ENCODE data around the gene TRPM3.

Gene TRPM3

DNA sequence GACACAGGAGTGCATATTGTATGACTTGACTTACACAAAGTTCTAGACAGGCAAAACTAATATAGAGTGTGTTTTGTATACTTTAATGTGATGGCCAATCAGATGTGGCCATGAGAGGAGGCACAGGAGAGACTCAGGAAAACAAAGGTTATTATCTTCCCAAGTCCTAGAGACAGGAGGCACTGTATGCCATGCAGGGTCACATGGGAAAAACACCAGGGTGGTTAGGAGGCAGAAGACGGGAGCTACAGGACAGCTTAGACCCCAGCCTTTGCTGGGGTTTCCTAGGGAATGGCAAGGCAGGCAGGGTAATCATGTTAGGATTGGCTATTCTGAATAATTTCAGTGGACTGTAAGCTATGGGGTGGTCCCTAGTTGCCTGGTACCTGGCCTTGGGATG lies 16.2 kb downstream of the TRPM3 start:
- in situ Hi-C loops (cut with MboI; ENCODE audit: low sequenced_read_pairs): no loop called here

GRCh38 chr9:71098801-71099200 lies 22.6 kb downstream of the TRPM3 start:
- in situ Hi-C loops (cut with MboI; ENCODE audit: low sequenced_read_pairs): no loop called here

DNA sequence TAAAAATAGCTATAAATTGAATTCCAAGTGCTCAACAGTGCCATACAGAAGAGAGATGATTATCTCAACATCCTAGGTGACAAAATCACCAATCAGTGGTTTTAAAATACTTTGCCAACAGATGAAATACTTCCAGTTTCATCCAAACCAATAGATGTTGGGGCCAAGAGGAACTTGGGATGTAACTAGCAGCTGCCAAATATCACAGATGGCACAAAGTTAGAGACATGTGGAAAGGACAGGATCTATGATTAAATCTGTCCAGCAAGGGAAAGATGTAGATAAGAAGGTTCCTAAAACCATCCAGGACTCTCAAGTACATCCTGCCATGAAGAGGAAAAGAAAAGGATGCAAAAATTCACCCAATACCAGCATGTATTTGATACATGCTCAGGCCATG lies 23.8 kb downstream of the TRPM3 start:
- in situ Hi-C loops (cut with MboI; ENCODE audit: low sequenced_read_pairs): no loop called here

- in situ Hi-C loops (cut with MboI; ENCODE audit: low sequenced_read_pairs): no loop called here
These were observed 24.9 kb downstream of the TRPM3 start for GRCh38 chr9:71096421-71097108.

DNA sequence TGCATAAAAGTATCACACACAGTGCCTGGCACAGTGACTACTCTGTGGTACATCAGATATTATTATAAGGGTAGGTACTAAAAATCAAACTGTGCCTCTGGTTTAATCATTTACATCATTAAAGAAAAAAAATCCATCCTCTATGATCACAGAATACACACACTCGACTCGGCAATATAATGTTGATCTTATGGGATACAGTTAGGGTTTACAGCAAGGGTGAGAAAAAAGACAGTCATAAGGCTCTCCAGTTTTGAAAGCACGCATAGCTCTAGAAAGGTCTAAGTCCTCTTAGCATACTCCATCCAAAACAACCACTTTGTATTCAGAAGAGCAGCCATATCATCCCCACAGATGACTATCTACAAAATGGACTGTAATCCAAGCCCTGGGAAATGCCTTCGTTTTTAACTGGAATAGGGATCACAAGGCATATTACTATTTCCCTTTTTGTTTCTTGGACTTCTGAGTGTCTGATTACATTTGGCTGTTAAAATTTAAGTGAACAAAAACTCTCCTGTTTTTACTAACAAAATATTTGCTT lies 26.6 kb downstream of the TRPM3 start:
- in situ Hi-C loops (cut with MboI; ENCODE audit: low sequenced_read_pairs): no loop called here

GRCh38 chr9:71090896-71091295 lies 30.5 kb downstream of the TRPM3 start:
- in situ Hi-C loops (cut with MboI; ENCODE audit: low sequenced_read_pairs): no loop called here

DNA sequence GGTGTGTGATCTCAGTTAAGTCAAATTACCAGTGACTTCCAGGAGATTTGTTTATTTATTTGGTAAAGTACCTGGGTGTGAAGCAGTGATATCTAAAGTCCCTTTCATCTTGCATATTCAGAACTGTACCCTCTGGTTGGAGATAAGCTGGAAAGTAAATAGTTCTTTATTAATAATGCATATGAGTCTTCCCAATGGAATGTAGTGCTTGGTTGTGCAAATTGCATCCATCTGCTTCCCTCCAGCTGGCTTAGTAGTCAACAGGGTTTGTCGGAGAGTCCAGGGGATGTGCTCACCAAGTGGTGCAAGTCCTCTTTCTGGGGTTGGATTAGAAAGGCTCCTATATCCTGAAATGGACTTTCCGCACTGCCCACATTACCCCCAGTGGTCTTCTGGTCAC lies 42.0 kb downstream of the TRPM3 start:
- in situ Hi-C loops (cut with MboI; ENCODE audit: low sequenced_read_pairs): no loop called here

GRCh38 chr9:71076096-71076495 lies 45.3 kb downstream of the TRPM3 start:
- in situ Hi-C loops (cut with MboI; ENCODE audit: low sequenced_read_pairs): no loop called here

DNA sequence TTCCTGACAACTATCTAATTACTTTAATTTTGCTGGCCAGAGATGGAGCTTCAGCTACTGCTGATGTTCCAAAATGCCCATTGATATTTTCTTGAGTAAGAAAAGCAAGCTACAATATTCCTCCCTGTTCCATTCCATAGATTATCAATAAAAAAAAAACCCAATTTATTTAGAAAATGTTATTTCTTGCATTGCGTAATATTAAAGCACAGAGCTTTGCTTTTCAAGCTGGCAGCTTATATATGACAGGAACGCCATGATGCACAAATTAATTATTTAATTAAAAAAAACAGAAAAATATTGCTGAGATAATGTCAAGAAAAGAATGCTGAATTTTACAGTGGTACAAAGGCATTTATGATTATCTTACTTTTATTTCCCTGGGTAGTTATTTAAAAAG lies 47.9 kb downstream of the TRPM3 start:
- in situ Hi-C loops (cut with MboI; ENCODE audit: low sequenced_read_pairs): no loop called here

DNA sequence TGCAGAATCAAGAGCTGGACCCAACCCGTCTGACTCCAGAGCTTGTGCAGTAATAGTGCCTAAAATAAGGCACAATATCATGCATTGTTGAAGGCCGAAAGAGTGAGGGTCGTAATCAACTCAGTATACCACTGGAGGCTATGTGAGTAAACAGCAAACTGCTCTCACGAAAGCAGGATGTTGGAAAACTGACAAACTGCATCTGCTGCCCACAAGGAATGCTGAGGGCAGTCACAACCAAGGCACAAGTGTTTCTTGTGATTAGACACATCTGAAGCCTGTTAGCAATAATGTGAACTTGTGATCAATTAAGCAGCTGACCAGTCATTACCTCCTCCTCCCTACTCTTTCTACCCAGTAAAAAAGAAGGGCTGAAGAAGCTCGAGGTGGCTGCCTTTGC lies 48.8 kb downstream of the TRPM3 start:
- in situ Hi-C loops (cut with MboI; ENCODE audit: low sequenced_read_pairs): no loop called here

DNA sequence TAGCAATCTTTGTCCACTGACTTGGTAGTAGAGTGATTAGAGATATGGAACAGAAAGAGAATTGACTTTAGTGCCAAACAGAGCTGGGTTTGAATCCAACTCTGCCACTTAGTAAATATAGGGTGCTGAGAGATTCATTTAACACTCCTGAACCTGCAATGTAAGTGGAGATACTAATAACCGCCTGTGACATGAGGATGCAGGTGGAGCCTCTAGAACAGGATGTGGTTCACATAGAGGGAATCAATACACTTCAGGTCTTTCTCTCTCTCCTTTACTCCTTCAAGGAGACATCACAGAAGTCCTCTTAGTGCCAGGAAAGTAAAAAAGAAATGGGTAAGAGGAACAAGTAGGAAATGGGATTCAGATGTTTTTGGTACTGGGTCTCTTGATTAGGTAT lies 49.8 kb downstream of the TRPM3 start:
- in situ Hi-C loops (cut with MboI; ENCODE audit: low sequenced_read_pairs): no loop called here

- in situ Hi-C loops (cut with MboI; ENCODE audit: low sequenced_read_pairs): no loop called here
These were observed 62.8 kb downstream of the TRPM3 start for GRCh38 chr9:71058660-71059059.

DNA sequence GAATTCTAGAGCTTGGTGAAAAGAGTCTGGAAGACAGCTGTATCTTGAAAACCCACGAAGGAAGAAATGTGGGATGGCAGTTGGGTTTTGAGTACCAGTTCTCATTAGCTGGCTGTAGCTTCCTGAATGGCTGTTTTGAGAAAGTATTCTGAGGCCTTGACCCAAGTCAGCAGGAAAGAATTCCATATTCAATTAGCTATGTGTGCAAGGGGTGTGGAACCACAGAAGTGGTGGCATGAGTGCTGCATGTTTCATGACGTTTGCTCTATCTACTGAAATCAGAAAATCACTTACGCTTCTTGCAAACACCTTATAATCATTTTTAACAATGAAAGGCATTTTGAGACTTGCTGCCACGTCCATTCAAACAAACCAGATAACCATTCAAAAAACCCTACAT lies 69.1 kb downstream of the TRPM3 start:
- in situ Hi-C loops (cut with MboI; ENCODE audit: low sequenced_read_pairs): no loop called here

DNA sequence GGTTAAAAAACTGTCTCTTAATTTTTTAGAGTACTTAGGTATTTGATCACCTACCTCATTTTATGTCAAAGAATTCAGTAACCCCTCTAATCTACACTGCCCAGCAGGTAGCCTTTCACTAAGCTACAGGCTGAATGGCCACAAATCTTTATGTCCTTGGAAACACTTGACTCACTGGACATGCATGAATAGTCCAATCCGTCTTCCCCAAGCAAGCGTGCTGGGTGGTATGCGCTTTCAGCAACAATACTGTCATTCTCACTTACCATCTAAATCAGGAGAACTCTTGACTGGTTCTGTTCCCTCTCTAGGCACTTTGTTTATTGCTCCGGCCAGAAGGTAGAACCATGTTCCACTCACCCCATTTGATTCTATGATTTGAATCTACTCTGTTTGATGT lies 73.1 kb downstream of the TRPM3 start:
- in situ Hi-C loops (cut with MboI; ENCODE audit: low sequenced_read_pairs): no loop called here

DNA sequence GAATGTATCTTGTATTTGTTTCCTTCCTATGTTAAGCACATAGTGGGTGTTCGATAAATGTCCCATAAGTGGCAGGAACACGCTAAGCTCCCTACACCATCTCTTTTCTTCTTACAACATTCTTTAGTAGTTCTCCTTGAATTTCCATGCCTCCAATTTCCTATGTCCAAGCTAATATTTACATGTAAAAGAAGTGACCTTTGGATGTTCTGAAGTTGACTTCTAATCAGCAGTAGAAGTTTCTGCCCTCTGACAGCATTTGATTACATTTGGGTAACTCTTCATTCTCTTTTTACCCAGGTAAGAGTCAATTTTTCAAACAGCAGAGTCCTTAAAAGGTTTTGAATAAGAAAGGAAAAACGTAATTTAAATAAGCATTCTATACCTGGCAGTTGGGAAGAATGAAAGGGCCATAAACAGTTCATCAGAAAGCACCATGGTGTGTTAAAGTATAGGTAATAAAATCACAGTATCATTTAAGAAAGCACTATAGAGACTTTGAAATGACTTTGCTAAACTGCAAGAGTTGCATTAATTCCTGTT lies 78.9 kb downstream of the TRPM3 start:
- in situ Hi-C loops (cut with MboI; ENCODE audit: low sequenced_read_pairs): no loop called here

DNA sequence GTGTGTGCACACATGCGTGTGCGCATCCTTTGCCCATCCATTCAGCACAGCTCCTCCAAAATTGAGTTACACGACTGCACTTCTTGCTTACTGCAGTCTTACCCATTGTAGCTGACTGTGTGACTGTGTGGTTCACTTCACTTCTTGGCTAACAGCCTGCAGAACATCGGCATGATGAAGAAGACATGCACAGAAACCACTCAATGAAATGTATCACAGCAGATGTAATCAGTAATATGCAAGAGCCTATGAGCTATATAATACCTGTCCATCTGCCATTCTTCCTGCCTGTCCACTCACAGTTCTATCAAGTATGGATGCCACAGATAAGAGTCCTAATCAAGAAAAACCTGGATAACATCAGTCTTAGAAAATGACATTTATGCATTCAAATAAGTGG lies 83.9 kb downstream of the TRPM3 start:
- in situ Hi-C loops (cut with MboI; ENCODE audit: low sequenced_read_pairs): no loop called here

DNA sequence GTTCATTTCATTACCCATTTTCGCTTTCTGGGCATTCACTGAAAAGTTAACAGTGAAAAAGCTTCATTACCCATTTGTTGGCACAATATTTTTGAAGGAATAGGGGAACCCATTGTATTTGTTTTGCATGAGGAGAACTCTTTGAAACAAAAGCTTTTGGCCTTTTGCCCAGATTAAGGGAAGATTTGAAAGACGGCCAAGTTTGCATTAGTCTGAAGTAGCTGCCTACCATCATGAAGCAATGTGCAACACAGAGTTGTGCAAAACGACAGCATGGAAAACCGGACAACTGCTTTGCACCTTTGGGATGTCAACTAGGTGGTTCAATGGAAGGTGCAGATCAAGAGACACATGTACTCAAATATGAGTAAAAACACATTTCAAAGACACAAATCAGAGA lies 84.9 kb downstream of the TRPM3 start:
- in situ Hi-C loops (cut with MboI; ENCODE audit: low sequenced_read_pairs): no loop called here

- in situ Hi-C loops (cut with MboI; ENCODE audit: low sequenced_read_pairs): no loop called here
These were observed 88.6 kb downstream of the TRPM3 start for GRCh38 chr9:71032779-71033178.

GRCh38 chr9:71025728-71026127 lies 95.7 kb downstream of the TRPM3 start:
- in situ Hi-C loops (cut with MboI; ENCODE audit: low sequenced_read_pairs): no loop called here

- in situ Hi-C loops (cut with MboI; ENCODE audit: low sequenced_read_pairs): no loop called here
These were observed 96.2 kb downstream of the TRPM3 start for GRCh38 chr9:71025201-71025600.

DNA sequence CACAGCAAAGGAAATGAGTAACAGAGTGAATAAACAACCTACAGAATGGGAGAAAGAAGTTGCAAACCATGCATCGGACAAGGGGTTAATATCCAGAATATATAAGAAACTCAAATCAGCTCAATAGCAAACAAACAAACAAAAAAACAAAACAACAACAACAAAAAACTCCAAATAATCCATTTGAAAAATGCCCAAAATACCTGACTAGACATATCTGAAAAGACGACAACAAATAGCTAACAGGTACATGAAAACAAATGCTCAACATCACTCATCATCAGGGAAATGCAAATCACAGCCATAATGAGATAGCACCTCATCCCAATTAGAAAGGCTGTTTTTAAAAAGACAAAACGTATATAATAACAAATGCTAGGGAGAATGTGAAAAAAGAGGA lies 111.2 kb downstream of the TRPM3 start:
- in situ Hi-C loops (cut with MboI; ENCODE audit: low sequenced_read_pairs): no loop called here

GRCh38 chr9:71005456-71005855 lies 116.0 kb downstream of the TRPM3 start:
- in situ Hi-C loops (cut with MboI; ENCODE audit: low sequenced_read_pairs): no loop called here

DNA sequence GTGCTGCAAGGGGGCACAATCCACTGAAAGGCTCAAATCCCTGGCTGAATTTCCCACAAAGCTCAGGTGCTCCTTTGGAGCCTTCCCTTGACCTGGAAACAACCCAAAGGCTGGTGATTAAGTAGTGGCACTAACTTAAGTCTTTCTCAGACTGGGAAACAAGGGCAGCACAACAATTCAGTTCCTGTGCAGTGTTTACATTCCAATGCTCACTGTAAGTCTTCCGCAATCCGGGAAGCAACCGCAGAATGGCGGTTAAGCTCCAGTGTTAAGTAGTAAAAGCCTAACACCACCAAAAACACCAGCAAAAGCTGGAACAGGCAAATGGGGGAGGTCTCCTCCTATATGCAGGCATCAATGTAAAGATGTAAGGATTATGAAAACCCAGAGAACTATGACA lies 117.2 kb downstream of the TRPM3 start:
- in situ Hi-C loops (cut with MboI; ENCODE audit: low sequenced_read_pairs): no loop called here
